ENCODE data around the gene SDCCAG8.

Gene SDCCAG8

GRCh38 chr1:243379208-243379607 is 123.4 kb downstream of the SDCCAG8 start:
- no peak for TF ChIP-seq CTCF (conservative IDR thresholded peaks at IDR 0.05; ENCODE audit: low read depth, low read length)
- H3K9ac ChIP-seq: no peak overlapping the region
- no peak overlapping the region for H3K27ac ChIP-seq
- no peak overlapping the region for H2AFZ ChIP-seq (ENCODE audit: low read depth)
- H3K4me1 ChIP-seq (ENCODE audit: low read depth, poor library complexity, severe bottlenecking): no peaks in the 10 kb centered on the region
- H4K20me1 ChIP-seq (ENCODE audit: insufficient read depth): no peaks in the 10 kb centered on the region; the same call in 1 of the 2 replicates
- no peak overlapping the region for H3K4me2 ChIP-seq
- H3K27me3 ChIP-seq (ENCODE audit: insufficient read depth, low read depth): no peaks in the 10 kb centered on the region
- no peak overlapping the region for H3K4me3 ChIP-seq (IDR thresholded peaks at IDR 0.05; ENCODE audit: insufficient read depth, low read depth, low read length)
- no peaks in the 10 kb centered on the region for H3K79me2 ChIP-seq (ENCODE audit: insufficient read depth, low read depth)
- no peaks in the 10 kb centered on the region for H3K36me3 ChIP-seq (ENCODE audit: insufficient read depth)

- Histone ChIP-seq H3K4me1 (ENCODE audit: low read depth, poor library complexity, severe bottlenecking) (no peaks in the 10 kb centered on the region), H3K36me3 (ENCODE audit: insufficient read depth) (no peaks in the 10 kb centered on the region)
Measured at GRCh38 chr1:243379706-243380105, 123.9 kb downstream of the SDCCAG8 start.

GRCh38 chr1:243388276-243388675 is 132.4 kb downstream of the SDCCAG8 start:
- TF ChIP-seq CTCF (conservative IDR thresholded peaks at IDR 0.05; ENCODE audit: low read depth, low read length): no peak
- Histone ChIP-seq H3K36me3 (ENCODE audit: insufficient read depth) (no peaks in the 10 kb centered on the region), H3K9ac (no peak overlapping the region), H3K27ac (no peak overlapping the region), H3K4me1 (ENCODE audit: low read depth, poor library complexity, severe bottlenecking) (no peaks in the 10 kb centered on the region), H2AFZ (ENCODE audit: low read depth) (no peak overlapping the region), H3K4me3 (IDR thresholded peaks at IDR 0.05; ENCODE audit: insufficient read depth, low read depth, low read length) (no peak overlapping the region), H3K79me2 (ENCODE audit: insufficient read depth, low read depth) (no peaks in the 10 kb centered on the region), H4K20me1 (ENCODE audit: insufficient read depth) (no peaks in the 10 kb centered on the region), H3K4me2 (no peak overlapping the region), H3K27me3 (ENCODE audit: insufficient read depth, low read depth) (no peaks in the 10 kb centered on the region)

More at GRCh38 chr1:243379706-243380105, 123.9 kb downstream of the SDCCAG8 start:
- no peak for TF ChIP-seq CTCF (conservative IDR thresholded peaks at IDR 0.05; ENCODE audit: low read depth, low read length)
- no peak overlapping the region for H3K4me3 ChIP-seq (IDR thresholded peaks at IDR 0.05; ENCODE audit: insufficient read depth, low read depth, low read length)
- no peaks in the 10 kb centered on the region for H3K79me2 ChIP-seq (ENCODE audit: insufficient read depth, low read depth)
- no peak overlapping the region for H3K9ac ChIP-seq
- H3K27me3 ChIP-seq (ENCODE audit: insufficient read depth, low read depth): no peaks in the 10 kb centered on the region
- no peak overlapping the region for H3K4me2 ChIP-seq
- H4K20me1 ChIP-seq (ENCODE audit: insufficient read depth): no peaks in the 10 kb centered on the region; the same call in 1 of the 2 replicates
- H3K27ac ChIP-seq: no peak overlapping the region
- no peak overlapping the region for H2AFZ ChIP-seq (ENCODE audit: low read depth)

GRCh38 chr1:243390162-243390791 is 134.4 kb downstream of the SDCCAG8 start:
- Histone ChIP-seq H3K36me3 (ENCODE audit: insufficient read depth) (no peaks in the 10 kb centered on the region), H3K27me3 (ENCODE audit: insufficient read depth, low read depth) (no peaks in the 10 kb centered on the region), H3K79me2 (ENCODE audit: insufficient read depth, low read depth) (no peaks in the 10 kb centered on the region), H3K9ac (no peak overlapping the region), H2AFZ (ENCODE audit: low read depth) (no peak overlapping the region), H3K4me1 (ENCODE audit: low read depth, poor library complexity, severe bottlenecking) (no peaks in the 10 kb centered on the region), H4K20me1 (ENCODE audit: insufficient read depth) (no peaks in the 10 kb centered on the region), H3K27ac (no peak overlapping the region), H3K4me2 (no peak overlapping the region), H3K4me3 (IDR thresholded peaks at IDR 0.05; ENCODE audit: insufficient read depth, low read depth, low read length) (no peak overlapping the region)
- no peak for TF ChIP-seq CTCF (conservative IDR thresholded peaks at IDR 0.05; ENCODE audit: low read depth, low read length)

Measured in KMS-11 (cell line).